ENCODE data around the gene PRSS53. TPM values are rescaled to one million over a fixed set of nuclear protein-coding genes. Genes with fewer than 3 reads are reported as not detected.

PRSS53 gene
- total RNA-seq, 4 donors from 2014 or later = 0.93 to 1.9 (median 1.6) TPM

GRCh38 chr16:31108794-31109558 lies 20.2 kb upstream of the PRSS53 start:
- no peaks in the 10 kb centered on the region for H3K9me3 ChIP-seq
- intact Hi-C loops (cut with DNase I) = no loop called here
- TF ChIP-seq CTCF (IDR thresholded peaks at IDR 0.05) = no peak
- TF ChIP-seq POLR2A (IDR thresholded peaks at IDR 0.05) = no peak
- no peaks in the 10 kb centered on the region for H3K27me3 ChIP-seq
- WGBS, 2 donors = 31 to 41% methylated on average over 24 to 57 of the region's 57 CpGs
- DNase-seq = no peak
- H3K4me3 ChIP-seq (replicated peaks in 1 of 3) = peak overlapping the region; percentile 71 to 99 (median 87)
- peaks cover 16 to 18% of the 10 kb centered on the region in 2 donors for H3K4me1 ChIP-seq
- peak overlapping the region; percentile 26 to 90 (median 52) for H3K27ac ChIP-seq
- peaks cover 17 to 23% of the 10 kb centered on the region in 2 donors for H3K36me3 ChIP-seq

GRCh38 chr16:31108035-31108793 lies 19.5 kb upstream of the PRSS53 start, which contains the start of gene BCKDK:
Gene BCKDK (plus strand): TSS chr16:31108386. CDS start chr16:31109224, 838 bp downstream.
- WGBS, 2 donors = 10 to 11% methylated on average over 27 to 35 of the region's 68 CpGs
- H3K27me3 ChIP-seq = no peaks in the 10 kb centered on the region
- H3K36me3 ChIP-seq = peaks cover 17 to 23% of the 10 kb centered on the region in 2 donors
- H3K4me1 ChIP-seq = peaks cover 16 to 18% of the 10 kb centered on the region in 2 donors
- H3K9me3 ChIP-seq = no peaks in the 10 kb centered on the region
- DNase-seq = peak; percentile 60 to 61
- intact Hi-C loops (cut with DNase I) = no loop called here
- TF ChIP-seq CTCF (IDR thresholded peaks at IDR 0.05) (no peak), POLR2A (IDR thresholded peaks at IDR 0.05) (peak in 1 of 2 donors; percentile 49)
- H3K27ac ChIP-seq = peak within 1 kb of the TSS; percentile 26 to 90 (median 52)
- H3K4me3 ChIP-seq (replicated peaks in 1 of 3) = peak within 1 kb of the TSS; percentile 71 to 99 (median 87)

GRCh38 chr16:31107465-31107867 lies 18.7 kb upstream of the PRSS53 start:
- H3K9me3 ChIP-seq = no peaks in the 10 kb centered on the region
- no peaks in the 10 kb centered on the region for H3K27me3 ChIP-seq
- 88 to 91% methylated on average over 6 of the region's 6 CpGs for WGBS, 2 donors
- TF ChIP-seq POLR2A (IDR thresholded peaks at IDR 0.05) (no peak), CTCF (IDR thresholded peaks at IDR 0.05) (no peak)
- H3K27ac ChIP-seq = no peak overlapping the region
- no peak overlapping the region for H3K4me3 ChIP-seq (replicated peaks in 1 of 3)
- no peak for DNase-seq
- intact Hi-C loops (cut with DNase I) = no loop called here
- H3K36me3 ChIP-seq = peaks cover 15 to 21% of the 10 kb centered on the region in 2 donors
- peaks cover 16 to 18% of the 10 kb centered on the region in 2 donors for H3K4me1 ChIP-seq

GRCh38 chr16:31106509-31107464 lies 18.0 kb upstream of the PRSS53 start:
- peaks cover 8 to 14% of the 10 kb centered on the region in 2 donors for H3K36me3 ChIP-seq
- H3K27ac ChIP-seq = no peak overlapping the region
- no peaks in the 10 kb centered on the region for H3K9me3 ChIP-seq
- H3K27me3 ChIP-seq = no peaks in the 10 kb centered on the region
- 86 to 92% methylated on average over 28 of the region's 28 CpGs for WGBS, 2 donors
- H3K4me3 ChIP-seq (replicated peaks in 1 of 3) = no peak overlapping the region
- DNase-seq = no peak
- TF ChIP-seq POLR2A (IDR thresholded peaks at IDR 0.05) = no peak
- TF ChIP-seq CTCF (IDR thresholded peaks at IDR 0.05) = no peak
- peaks cover 16 to 18% of the 10 kb centered on the region in 2 donors for H3K4me1 ChIP-seq
- intact Hi-C loops (cut with DNase I) = no loop called here
